ENCODE measurements around the gene DNM3.

GRCh38 chr1:172230526-172230925 lies 389.2 kb downstream of the DNM3 start:
- TF ChIP-seq ZFP30 (CRISPR knock-in tag; IDR thresholded peaks at IDR 0.05), result no peak
- no peak for TF ChIP-seq SNAI2 (CRISPR knock-in tag; IDR thresholded peaks at IDR 0.05)
- no peak for TF ChIP-seq CSDC2 (CRISPR knock-in tag; IDR thresholded peaks at IDR 0.05)
- TF ChIP-seq ZFP3 (CRISPR knock-in tag; IDR thresholded peaks at IDR 0.05), result no peak

Data from SK-N-SH treated with all-trans-retinoic acid at 6 μM for 48 hours (cell line).